ENCODE measurements around the gene PLD1.
A peak's percentile ranks its signal among the peaks of the same experiment; 100 is the strongest.

The PLD1 gene

GRCh38 chr3:171796625-171797264, 13.5 kb downstream of the PLD1 start:
- no peak for DNase-seq

DNA sequence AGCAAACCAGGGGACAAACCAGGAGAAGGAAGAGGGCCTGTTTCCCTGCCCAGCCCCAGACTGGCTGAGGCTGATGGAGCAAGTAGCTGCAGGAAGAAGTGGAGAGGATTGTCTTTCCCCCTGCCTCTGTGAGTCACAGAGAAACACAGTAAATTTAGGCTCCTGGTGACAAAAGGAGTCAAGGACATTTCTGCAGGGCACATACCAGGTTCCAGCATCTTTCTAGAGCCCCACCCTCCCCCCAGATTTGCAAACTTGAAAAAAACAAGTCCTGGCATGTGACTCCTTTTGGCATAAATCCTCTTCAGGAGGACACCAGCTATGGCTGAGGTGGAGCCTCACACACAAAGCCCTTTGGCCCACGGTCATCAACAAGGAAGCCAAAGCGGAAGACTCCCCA, 17.8 kb downstream of the PLD1 start:
- no peak for DNase-seq

GRCh38 chr3:171791692-171792076, 18.6 kb downstream of the PLD1 start:
- DNase-seq = peak; percentile 21

DNA sequence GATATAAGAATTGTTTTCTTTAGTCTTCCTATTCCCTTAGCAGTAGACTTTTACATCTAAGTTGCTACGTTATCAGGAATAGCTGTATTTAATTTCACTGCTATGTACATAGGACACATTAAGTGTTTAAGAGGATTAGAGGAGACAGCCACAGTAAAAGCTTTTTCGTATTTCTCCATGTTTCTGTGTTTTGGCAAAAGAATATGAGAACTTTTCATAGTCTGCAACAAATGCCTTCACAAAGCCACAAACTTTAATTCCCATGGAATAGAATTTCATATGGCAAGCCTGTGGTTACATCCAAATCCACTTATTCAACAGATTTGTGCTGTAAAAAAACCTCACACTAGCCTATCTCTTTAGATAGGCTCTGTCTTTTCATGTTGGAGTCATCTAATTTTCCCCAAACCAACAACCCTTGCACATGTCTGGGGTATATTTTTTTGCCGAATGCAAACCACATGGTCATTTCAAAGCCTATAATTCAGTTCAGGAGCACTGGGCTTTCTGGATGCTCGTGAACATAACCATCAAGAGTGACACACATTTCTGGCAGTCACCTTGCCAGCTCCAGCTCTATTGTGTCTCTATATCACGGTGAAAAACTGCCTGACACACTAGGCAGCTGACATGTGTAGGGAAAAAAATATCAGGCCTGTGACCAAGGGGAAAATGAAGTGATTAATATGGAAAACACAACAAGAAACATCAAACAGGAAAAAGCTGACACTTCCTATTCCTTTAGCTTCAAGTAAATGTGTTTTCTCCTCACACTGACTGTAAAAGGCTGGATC, 19.2 kb downstream of the PLD1 start:
- no peak for DNase-seq

DNA sequence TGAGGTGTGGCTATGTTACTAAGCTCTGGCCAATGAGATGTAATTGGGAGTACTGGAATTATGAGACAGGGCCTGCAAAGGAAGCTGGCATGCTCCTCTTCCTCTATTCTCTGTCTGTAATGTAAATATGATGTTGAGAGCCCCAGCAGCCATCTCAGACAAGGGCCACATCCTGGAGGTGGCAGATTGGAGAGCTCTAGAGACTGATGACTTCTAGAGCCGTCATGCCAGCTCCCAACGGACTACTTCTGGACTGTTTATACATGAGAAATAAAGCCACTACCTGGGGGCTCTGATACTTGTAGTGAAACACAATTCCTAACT, 19.7 kb downstream of the PLD1 start:
- DNase-seq = no peak

- no peak for DNase-seq
Measured at GRCh38 chr3:171789759-171790505, 20.4 kb downstream of the PLD1 start.

GRCh38 chr3:171788546-171789351, 21.5 kb downstream of the PLD1 start:
- no peak for DNase-seq

DNA sequence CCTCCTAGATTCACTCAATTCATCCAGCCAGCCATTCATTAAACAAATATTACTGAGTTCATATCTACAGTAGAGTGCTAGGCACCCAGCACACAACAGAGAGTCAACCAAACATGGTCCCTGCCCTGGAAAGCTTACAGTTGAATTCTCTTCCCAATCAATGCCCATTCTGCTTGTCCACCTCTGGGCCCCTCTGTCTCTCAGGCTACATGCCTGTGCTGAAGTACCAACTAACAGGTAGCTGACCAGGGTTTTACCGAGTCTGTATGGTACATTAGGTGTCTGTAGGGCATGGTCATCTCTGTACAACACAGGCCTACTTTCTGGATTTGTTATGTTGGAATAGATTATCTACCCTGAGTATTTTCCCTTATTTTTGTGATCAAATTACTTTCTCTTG, 23.3 kb downstream of the PLD1 start:
- no peak for DNase-seq

DNA sequence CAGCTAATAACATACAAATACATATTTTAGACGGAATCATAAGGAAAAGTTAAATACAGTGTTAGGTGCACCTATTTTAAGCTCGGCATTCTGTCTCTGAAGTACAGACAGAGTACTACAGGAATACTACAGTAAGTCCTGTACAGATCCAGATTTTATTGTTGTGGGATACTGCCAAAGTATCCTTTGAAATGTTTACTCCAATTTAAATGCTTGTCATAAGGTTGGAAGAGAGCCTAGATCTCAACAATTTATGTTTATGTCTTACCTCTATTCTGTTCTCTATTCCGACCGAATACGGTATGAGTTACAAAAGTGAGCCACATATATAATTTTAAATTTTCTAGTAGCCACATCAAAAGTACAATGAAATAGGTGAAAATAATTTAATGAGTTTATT, 25.3 kb downstream of the PLD1 start:
- DNase-seq = no peak

DNA sequence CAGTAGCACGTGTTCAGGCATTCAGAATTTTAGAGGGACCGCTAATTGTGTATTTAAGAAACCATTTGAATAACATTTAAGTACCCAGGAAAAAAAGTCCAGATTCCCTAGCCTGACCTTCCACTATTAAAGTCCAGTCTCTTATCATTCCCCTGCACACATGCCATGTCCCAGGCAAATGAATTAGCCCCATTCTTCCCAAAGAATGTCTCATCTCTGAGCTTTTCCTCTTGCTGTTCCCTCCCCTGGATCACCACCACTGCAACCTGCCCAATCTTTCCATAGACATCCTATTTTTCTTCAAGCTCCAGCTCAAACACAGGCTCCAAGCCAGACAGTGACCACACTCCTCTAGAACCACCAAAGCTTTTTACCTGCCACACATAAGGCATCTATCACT, 25.9 kb downstream of the PLD1 start:
- DNase-seq = no peak

GRCh38 chr3:171783626-171784025, 26.7 kb downstream of the PLD1 start:
- no peak for DNase-seq

GRCh38 chr3:171783086-171783485, 27.2 kb downstream of the PLD1 start:
- DNase-seq = no peak

DNA sequence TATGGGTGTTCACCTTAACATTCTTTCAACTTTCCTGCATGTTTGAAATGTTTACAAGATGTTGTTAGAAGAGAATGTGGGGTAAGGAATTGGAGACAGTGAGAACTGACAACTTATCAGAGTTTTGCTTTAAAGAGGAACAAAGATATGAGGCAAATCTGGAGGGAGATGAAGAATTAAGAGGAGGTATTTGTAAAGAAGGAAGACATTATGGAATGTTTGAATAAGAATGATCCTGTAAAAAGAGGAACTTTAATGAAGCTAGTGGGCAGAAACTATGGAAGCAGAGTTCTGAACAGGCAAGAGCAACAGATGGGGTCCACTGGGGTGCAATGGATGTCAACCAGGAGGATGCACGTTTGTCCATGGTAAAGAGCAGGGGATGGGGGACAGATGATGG, 27.7 kb downstream of the PLD1 start:
- no peak for DNase-seq

GRCh38 chr3:171781711-171782127, 28.6 kb downstream of the PLD1 start:
- peak; percentile 62 for DNase-seq

DNA sequence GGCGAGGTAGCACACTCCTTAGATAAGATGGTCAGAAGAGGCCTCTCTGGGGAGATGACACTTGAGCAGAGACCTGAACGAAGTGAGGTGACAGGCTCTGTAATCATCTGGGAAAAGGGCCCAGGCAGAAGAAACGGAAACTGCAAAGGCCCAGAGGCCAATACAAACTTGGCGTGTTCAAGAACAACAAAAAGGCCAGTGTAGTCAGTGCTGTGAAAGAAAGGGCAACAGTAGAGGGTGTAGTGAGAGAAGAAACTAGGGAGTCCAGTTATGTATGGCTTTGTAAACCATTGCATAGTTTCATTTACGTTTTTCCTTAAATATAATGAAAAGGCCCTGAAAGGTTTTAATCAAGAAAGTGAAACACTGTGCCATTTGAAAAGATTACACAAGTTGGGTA, 31.8 kb downstream of the PLD1 start:
- peak; percentile 28 for DNase-seq

DNA sequence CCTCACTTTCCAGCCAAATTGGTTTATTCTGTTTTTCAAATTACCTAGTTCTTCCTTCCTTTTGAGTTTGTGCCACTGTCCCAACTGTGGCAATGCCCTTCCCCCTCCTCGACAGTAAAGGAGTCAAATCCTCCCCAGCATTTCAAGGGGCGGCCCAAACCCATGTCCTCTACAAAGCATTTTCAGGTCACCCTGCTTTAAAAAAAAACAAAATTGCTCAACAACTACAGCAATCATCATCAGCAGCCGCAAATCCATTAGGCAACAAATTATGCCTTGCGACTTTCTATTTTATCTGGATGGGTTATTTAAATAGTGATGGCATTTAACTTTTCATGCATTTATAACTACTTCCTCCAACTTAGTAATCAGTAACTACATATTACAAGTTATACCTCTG, 32.7 kb downstream of the PLD1 start:
- DNase-seq = no peak

- DNase-seq = no peak
Measured at GRCh38 chr3:171776839-171777583, 33.3 kb downstream of the PLD1 start.

GRCh38 chr3:171776411-171776810, 33.9 kb downstream of the PLD1 start:
- DNase-seq = peak; percentile 74

GRCh38 chr3:171775943-171776342, 34.3 kb downstream of the PLD1 start:
- DNase-seq = peak; percentile 28

DNA sequence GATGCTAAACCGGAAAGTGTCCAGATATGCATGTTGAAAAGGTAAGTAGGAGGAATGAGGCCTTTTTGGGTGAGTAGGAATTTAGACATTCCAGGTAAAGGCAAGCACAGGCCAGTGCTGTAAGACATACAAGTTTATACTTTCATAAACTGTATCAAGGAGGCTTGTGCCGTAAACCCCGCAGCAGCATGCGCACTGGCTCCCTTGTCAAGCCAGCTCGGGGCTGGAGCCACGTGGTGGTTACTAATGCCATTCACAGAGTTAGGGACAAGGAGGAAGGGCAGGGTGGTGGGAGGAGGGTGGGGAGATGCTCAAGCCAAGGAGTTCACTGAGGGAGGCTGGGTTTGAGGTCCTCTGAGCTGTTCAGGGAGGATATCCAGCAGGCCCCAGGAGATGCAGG, 35.8 kb downstream of the PLD1 start:
- peak; percentile 73 for DNase-seq

DNA sequence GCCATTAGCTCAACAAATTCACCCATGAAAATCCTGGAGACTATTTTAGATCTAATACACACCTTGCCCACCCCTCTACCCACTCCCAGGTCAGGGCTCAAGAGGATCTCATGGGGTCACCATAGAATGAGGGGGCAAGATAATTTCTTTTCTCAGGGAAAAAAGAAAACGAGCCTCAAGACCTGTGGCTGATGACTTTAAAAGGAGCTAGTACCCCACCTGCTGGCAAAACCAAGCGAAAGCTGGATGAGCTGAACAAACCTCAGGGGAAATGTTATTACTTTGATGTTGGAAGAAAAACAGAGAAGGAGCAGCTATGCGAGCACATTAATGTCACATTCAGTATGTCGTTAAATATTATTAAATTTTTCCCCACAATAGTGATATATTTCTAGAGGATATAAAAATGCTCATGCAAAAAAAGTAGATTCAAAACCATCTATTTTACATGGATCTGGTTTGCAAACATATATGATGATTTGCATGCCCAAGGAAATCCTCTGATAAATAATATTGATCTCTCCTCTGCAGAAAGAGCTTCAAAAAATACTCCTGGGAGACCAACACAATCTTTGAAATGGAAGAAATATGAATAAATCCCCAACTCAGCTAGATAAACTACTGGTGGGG, 37.7 kb downstream of the PLD1 start:
- DNase-seq = peak; percentile 85

Measured in midbrain (tissue), 1 donor.